OCI-LY1 (cell line): ENCODE measurements around the gene SDHC.
A peak's percentile ranks its signal among the peaks of the same experiment; 100 is the strongest.

Experiments used
- H2AFZ ChIP-seq: fragments of 200-600 bp; sonication (generic), shearing (Covaris generic); 2 replicates; pipeline ENCODE4 v1.6.0; 2014; ENCODE audit warnings: antibody characterized with exemption, mild to moderate bottlenecking, low read length
- H3F3A ChIP-seq: fragments of 200-600 bp; sonication (generic), shearing (Covaris generic); 2 replicates; pipeline ENCODE4 v1.6.0; 2014; ENCODE audit warnings: mild to moderate bottlenecking, antibody characterized with exemption, low read length, moderate library complexity; ENCODE audit not compliant: insufficient read depth
- H3K27ac ChIP-seq: fragments of 200-600 bp; sonication (generic); 2 replicates; pipeline ENCODE4 v1.5.1; 2014; ENCODE audit warnings: low read length, mixed run types, mild to moderate bottlenecking, low read depth; ENCODE audit not compliant: poor library complexity, severe bottlenecking
- H3K27me3 ChIP-seq: fragments of 200-600 bp; sonication (generic); 2 replicates; pipeline ENCODE4 v1.6.0; 2014; ENCODE audit warnings: antibody characterized with exemption, mild to moderate bottlenecking, low read length, moderate library complexity; ENCODE audit not compliant: insufficient read depth
- H3K36me3 ChIP-seq: fragments of 200-600 bp; sonication (generic); 2 replicates; pipeline ENCODE4 v1.6.1; 2014; ENCODE audit warnings: mild to moderate bottlenecking, antibody characterized with exemption, low read length, moderate library complexity, mixed read lengths; ENCODE audit not compliant: insufficient read depth
- H3K4me1 ChIP-seq: fragments of 200-600 bp; sonication (generic); 2 replicates; pipeline ENCODE4 v1.5.1; 2014; ENCODE audit warnings: mild to moderate bottlenecking, low read length, moderate library complexity; ENCODE audit not compliant: insufficient read depth, severe bottlenecking
- H3K4me2 ChIP-seq: fragments of 200-600 bp; sonication (generic), shearing (Covaris generic); 2 replicates; pipeline ENCODE4 v1.6.1; 2014; ENCODE audit warnings: low read length
- H3K4me3 ChIP-seq: fragments of 200-600 bp; sonication (generic); 2 replicates; pipeline ENCODE4 v1.5.1; 2014; ENCODE audit warnings: low read length, low read depth, mild to moderate bottlenecking, mixed read lengths; ENCODE audit not compliant: poor library complexity, severe bottlenecking
- H3K79me2 ChIP-seq: fragments of 200-600 bp; shearing (Covaris generic); 2 replicates; pipeline ENCODE4 v1.6.1; 2016; ENCODE audit warnings: mixed run types, low read length, mixed read lengths; ENCODE audit not compliant: insufficient read depth
- H3K9ac ChIP-seq: fragments of 200-600 bp; sonication (generic), shearing (Covaris generic); 2 replicates; pipeline ENCODE4 v1.6.1; 2014; ENCODE audit warnings: mild to moderate bottlenecking, low read length, mixed read lengths
- H3K9me2 ChIP-seq: fragments of 200-600 bp; sonication (generic), shearing (Covaris generic); 2 replicates; pipeline ENCODE4 v1.6.1; 2014; ENCODE audit warnings: low read depth, mild to moderate bottlenecking, low read length, mixed read lengths
- H3K9me3 ChIP-seq: fragments of 200-600 bp; shearing (Covaris generic); 2 replicates; pipeline ENCODE4 v1.6.1; 2014; ENCODE audit warnings: low read length, mixed read lengths
- H4K20me1 ChIP-seq: fragments of 200-600 bp; sonication (generic), shearing (Covaris generic); 2 replicates; pipeline ENCODE4 v1.6.0; 2016; ENCODE audit warnings: mild to moderate bottlenecking, low read length; ENCODE audit not compliant: insufficient read depth
- CTCF ChIP-seq: fragments of 200-600 bp; sonication (generic), shearing (Covaris generic); IDR thresholded peaks from 2 replicates; pipeline ENCODE4 v1.5.1; 2017; ENCODE audit warnings: mild to moderate bottlenecking, antibody characterized with exemption, low read length, moderate library complexity, mixed read lengths
- EZH2 ChIP-seq: fragments of 200-600 bp; sonication (generic), shearing (Covaris generic); IDR thresholded peaks from 2 replicates; pipeline ENCODE4 v1.8.0; 2017; ENCODE audit warnings: borderline replicate concordance, mixed run types, mild to moderate bottlenecking, antibody characterized with exemption, low read length, moderate library complexity, mixed read lengths

Gene SDHC

GRCh38 chr1:161300478-161300877 is 13.7 kb upstream of the SDHC start:
- Histone ChIP-seq H3K9ac (no peak overlapping the region), H2AFZ (no peak overlapping the region), H3K27ac (no peak overlapping the region), H4K20me1 (no peaks in the 10 kb centered on the region), H3F3A (no peaks in the 10 kb centered on the region), H3K9me3 (no peaks in the 10 kb centered on the region), H3K4me1 (peaks cover 24% of the 10 kb centered on the region), H3K4me2 (no peak overlapping the region), H3K36me3 (peaks cover 11% of the 10 kb centered on the region; the same call in 1 of the 2 replicates), H3K79me2 (no peaks in the 10 kb centered on the region; the same call in 1 of the 2 replicates), H3K27me3 (no peaks in the 10 kb centered on the region), H3K4me3 (no peak overlapping the region), H3K9me2 (no peaks in the 10 kb centered on the region)
- no peak for TF ChIP-seq CTCF
- TF ChIP-seq EZH2: no peak

GRCh38 chr1:161304927-161305866 is 9.0 kb upstream of the SDHC start:
- Histone ChIP-seq H3K9me2 (no peaks in the 10 kb centered on the region), H3K4me3 (peak overlapping the region; percentile 91), H3K36me3 (peaks cover 11% of the 10 kb centered on the region; the same call in 1 of the 2 replicates), H3K9ac (peak overlapping the region; percentile 74), H2AFZ (no peak overlapping the region), H3K27ac (no peak overlapping the region), H3K79me2 (no peaks in the 10 kb centered on the region; the same call in 1 of the 2 replicates), H3K4me2 (peak overlapping the region; percentile 76), H3K4me1 (peaks cover 35% of the 10 kb centered on the region), H3F3A (no peaks in the 10 kb centered on the region; the same call in 1 of the 2 replicates), H3K27me3 (no peaks in the 10 kb centered on the region), H3K9me3 (no peaks in the 10 kb centered on the region), H4K20me1 (no peaks in the 10 kb centered on the region)
- TF ChIP-seq CTCF (no peak), EZH2 (no peak)

GRCh38 chr1:161305867-161306519 is 8.2 kb upstream of the SDHC start:
- Histone ChIP-seq H3K9ac (peak overlapping the region; percentile 74), H3K27ac (peak overlapping the region; percentile 35), H3K4me3 (peak overlapping the region; percentile 91), H3K27me3 (no peaks in the 10 kb centered on the region), H3K9me2 (no peaks in the 10 kb centered on the region), H3F3A (no peaks in the 10 kb centered on the region; the same call in 1 of the 2 replicates), H4K20me1 (no peaks in the 10 kb centered on the region), H3K4me2 (peak overlapping the region; percentile 76), H3K4me1 (peaks cover 35% of the 10 kb centered on the region), H2AFZ (peak overlapping the region; percentile 50; the same call in 1 of the 2 replicates), H3K36me3 (peaks cover 11% of the 10 kb centered on the region; the same call in 1 of the 2 replicates), H3K79me2 (no peaks in the 10 kb centered on the region; the same call in 1 of the 2 replicates), H3K9me3 (no peaks in the 10 kb centered on the region)
- TF ChIP-seq EZH2 (no peak), CTCF (peak; percentile 71)
